SKM-1 treated with dmso at 0.1 percent for 144 hours (cell line): Measurements from ENCODE around the gene DOCK1.

Experiments
- DNase-seq: peaks from one replicate; lab custom pipeline; 2025; ENCODE audit not compliant: unreplicated experiment; lab: John Stamatoyannopoulos, UW

The DOCK1 gene

DNA sequence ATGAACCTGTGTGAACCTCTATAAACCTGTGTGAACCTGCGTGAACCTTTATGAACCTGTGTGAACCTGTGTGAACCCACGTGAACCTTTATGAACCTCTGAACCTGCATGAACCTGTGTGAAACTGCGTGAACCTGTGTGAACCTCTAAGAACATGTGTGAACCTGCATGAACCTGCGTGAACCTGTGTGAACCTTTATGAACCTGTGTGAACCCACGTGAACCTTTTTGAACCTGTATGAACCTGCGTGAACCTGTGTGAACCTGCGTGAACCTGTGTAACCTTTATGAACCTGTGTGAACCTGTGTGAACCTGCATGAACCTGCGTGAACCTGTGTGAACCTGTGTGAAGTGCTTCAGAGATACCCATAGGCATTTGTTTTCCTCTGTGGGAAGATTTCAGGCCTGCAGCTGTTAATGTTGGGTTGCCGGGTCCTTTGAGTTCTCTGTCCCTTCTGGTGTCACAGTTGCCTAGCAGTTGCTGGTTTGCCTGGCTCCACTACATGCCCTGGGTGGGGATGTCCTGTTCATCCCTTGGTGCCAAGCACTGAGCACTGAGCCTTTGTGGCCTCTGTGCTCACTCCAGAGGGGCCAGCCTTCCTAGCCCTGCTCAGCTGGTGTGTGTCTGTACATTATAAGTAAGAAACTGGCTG lies 97.9 kb downstream of the DOCK1 start:
- DNase-seq = no peak

DNA sequence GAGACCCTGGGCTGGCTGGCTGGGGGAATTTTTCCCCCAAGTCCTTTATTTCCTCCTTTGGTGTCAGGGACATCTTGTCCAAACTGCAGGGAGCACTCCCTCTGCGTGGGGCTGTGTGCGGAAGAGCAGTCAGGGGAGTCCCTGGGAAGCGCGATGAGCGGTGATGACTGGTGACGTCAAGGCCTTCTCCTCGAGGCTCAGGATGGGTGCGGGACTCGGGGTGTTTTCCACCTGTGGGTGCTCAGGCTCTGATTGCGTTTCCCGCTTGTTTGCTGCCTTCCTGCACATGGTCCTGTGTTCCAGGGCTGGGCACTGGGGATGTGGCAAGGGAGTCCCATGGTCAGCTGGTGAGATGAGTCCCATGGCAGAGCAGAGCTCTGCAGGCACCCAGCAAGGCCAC lies 101.2 kb downstream of the DOCK1 start:
- no peak for DNase-seq

DNA sequence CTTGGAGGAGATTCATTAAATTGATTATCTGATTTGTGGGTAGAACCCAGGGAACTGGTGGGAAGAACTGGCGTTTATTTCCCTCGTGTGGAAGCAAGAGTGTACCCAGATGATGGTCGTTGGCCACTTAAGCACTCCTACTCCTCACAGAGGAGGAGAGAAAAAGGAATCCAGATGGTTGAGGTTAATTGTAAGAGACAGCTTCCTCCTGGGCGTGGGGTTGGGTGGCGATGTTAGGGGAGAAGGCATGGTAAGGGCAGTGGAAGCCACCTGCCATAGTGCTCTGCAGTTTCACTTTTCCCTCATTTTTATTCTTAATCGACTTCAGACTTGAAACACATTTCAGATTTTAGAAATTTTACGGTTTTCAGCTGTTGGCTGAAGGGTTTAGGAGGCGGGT lies 104.1 kb downstream of the DOCK1 start:
- no peak for DNase-seq

DNA sequence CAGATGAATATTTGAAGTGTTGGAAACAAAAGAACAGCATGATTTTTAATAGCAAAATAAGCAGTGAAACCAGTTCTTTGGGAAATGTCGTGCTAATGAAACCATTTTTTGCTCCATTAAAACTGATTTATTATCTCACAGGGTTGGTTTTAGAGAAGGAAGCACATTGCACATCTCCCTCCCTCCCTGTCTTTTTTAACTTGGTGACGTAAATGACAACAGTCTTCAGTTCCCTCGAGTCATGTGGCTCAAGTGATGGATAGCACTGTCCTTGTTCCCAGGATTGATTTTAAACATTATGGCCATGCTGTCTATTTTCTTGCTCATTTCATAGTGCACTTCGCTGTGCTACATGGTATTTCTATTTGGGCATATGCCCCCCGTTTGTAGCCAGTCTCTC lies 105.9 kb downstream of the DOCK1 start:
- DNase-seq = no peak

DNA sequence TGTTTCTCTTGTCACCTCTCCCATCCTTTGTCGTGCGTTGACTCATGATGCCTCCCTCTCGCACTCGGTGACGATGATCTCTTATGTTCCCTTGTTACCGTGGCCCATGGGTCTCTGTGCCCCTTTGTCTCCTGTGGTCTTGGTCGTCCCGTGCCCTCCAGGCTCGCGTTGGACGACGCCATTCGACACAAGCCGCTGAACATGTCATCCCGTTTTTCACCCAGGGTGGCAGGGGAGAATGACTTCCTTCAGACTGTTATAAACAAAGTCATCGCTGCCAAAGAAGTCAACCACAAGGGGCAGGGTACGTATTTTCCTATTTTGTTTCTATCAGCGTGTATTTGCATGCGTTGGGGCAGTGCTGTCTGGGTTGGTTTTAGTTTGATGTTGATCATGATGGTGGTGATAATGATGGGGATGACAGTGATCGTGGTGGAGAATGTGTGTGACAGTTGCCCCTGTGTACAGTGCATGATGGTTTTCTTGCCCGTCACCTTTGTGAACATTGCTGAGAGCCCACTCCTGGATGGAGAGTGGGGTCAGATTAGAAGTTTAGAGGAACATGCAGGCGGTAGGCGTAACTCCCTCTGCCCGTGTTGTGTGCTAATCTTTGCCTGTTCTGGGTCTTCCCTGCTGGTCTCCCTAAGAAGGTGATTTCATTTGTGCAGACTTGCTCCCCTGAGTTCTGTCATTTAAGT lies 107.0 kb downstream of the DOCK1 start:
- DNase-seq = no peak

DNA sequence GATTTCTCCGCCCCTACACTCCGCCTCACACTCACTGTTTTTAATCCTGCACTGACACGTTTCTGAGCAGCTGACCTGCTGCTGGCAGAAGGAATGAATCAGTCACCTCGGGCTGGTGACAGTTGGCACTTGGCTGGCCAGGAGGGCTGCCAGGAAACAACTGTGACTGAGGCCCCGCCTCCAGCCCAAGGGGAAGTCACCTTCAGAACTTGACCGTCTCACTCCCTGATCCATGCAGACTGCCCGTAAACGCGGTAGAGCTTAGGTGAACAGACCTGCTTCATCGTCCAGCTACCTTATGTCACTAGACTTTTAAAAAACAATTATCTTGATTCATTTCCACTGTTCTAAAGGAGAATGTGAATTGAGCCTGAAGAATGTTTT lies 107.5 kb downstream of the DOCK1 start:
- DNase-seq = no peak

DNA sequence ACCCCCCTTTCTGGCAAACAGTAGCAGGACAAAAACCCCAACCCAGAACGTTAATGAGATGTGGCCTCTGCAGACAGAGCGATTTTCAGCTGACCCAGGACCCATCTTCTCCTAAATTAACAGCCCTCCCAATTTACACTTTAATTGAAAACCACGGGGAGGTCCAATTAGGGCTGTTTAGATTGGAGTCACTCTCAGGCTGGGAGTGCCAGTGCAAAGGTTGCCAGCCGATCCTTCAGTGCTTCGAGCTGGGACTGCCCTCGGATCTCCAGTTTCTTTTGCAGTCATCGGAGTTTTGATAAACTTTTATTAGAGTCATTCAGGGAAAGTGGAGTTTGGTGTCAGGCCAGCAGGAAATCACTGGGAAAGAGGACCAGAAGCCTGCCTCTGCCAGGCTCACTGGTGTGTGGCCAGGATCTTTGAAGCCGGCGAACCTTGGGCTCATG lies 108.0 kb downstream of the DOCK1 start:
- no peak for DNase-seq

DNA sequence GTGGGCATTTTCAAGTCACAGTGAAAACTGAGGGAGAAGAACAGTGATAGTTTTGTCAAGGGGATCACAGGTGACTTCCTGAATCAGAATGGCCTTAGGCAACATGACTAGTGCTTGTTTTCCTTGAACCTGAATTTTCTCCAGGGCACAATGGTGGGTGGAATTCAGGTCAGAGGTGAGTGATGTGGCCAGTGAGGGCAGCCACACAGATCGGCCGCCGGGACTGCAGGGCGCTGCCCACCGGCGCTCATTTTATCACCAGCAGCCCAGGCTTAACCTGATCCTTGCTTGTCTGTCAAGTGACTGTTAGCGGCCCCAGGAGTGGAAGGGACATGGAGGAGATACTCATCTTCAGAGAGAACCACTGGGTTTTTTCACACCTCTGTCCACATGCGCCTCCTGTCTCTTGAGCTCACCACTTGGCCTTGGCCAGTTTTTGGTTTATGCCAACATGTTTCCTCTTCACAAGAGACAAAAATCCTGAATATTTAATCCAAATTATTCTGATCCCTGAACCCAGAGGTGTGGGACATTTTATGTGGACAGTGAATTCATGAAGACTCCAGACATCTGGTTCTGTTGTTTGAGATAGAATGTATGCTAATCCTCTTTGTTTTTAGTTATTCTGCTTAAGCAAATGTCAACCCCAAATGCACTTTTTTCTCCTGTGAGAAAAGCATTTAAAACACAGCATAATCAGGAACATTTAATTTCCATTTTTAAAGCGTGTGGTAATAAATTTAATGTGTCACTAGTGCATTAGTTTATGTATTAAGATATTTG lies 108.7 kb downstream of the DOCK1 start:
- no peak for DNase-seq

DNA sequence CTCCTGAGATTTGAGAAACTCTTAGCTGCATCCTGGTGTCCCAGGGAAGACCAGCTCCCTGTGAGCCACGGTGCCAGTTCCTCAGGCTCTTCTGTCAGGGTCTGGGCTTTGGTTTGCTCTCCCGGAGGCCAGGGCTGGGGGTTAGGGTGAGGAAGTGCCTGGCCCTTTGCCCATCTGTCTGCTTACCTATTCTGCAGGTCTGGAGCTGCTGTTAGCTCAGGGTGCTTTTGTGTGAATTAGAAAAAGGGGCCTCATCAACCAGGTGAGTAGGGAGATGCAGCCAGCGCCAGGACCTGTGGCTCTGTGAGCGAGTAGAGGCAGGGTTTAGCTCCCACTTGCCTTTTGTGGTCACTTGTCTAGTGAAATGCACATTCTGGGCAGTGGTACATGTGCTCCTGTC lies 109.4 kb downstream of the DOCK1 start:
- DNase-seq = no peak

DNA sequence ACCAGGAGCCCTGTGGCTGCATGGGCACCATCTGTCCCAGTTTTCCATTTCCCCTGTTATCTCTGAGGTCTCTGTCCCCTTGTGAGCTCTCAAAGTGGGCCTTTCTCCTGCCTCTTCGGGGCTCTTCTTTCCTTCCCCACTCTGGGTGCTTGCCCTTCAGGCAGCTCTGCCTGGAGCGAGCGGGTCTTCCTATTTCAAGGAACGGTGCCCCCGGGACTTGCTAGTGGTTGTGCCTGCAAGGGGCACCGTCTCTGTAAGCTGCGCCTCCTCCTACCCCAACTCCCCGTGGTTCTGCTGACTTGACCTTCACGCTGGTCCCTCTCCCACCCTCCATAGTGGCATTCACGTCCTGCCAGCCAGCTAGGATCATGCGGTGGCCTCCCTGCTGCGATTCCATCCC lies 110.1 kb downstream of the DOCK1 start:
- DNase-seq = no peak

DNA sequence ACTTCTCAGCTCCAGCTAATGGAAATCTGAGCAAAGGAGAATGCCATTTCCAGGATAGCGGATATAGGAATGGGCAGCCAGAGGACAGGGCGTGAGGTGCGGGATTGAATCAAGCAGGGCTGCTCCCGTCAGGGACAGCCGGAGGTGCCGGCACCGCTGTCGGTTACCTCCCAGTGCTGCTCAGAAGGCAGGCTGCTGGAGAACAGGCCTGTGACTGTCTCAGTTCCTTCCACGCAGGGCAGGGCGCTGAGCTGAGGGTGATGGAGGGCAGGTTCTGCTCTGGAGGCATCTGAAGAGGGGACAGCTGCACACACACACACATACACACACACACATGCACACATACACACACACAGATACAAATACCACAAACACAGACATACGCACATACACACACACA lies 111.1 kb downstream of the DOCK1 start:
- no peak for DNase-seq

DNA sequence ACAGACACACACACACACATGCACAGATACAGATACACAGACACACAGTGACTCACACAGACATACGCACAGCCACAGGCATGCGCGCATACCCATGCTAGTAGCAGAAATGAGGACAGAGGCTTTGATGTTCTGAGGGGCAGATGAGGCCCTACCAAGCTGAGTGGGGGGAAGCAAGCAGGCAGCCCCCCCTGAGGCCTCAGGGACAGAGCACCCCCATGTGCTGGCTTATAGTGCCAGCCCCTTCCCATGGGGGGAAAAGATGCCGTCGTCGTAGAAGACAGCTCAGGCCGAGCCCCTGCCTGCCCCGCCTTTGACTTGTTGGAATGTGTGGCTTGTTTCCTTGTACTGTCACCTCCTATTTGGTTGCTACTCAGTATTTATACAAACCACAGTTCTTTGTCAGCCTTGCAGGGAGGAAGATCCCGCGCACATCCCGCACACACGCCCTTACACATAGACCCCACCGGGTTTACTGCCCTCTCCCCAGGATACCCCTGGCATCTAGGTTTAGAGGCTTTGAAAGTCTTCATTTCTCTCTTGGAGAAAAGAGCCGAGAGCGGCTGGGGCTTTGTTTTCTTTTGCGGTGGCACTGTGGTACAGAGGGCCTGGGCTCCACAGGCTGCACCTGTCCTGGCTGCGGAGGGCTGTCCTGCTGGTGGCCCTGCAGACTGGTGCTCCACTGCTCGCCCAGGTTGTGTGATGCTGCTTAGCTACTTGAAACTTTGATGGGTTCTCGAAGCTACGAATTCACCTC lies 112.5 kb downstream of the DOCK1 start:
- no peak for DNase-seq

DNA sequence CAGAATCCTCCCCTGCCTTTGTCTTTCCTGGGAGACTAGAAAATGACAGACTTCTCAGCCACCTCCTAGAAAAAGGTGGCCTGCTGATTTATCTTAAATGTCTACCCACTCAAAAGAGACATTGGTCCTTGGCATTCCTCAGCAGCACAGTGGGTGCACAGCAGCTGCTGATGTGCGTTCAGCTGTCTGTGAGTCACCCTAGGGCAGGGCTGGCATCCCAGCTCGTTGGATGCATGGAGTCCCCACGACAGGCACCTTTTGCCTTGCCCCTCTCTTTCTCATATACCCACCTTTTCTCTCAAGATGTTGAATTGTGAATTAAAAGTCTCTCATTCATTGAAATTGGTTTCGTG lies 113.0 kb downstream of the DOCK1 start:
- DNase-seq = no peak

DNA sequence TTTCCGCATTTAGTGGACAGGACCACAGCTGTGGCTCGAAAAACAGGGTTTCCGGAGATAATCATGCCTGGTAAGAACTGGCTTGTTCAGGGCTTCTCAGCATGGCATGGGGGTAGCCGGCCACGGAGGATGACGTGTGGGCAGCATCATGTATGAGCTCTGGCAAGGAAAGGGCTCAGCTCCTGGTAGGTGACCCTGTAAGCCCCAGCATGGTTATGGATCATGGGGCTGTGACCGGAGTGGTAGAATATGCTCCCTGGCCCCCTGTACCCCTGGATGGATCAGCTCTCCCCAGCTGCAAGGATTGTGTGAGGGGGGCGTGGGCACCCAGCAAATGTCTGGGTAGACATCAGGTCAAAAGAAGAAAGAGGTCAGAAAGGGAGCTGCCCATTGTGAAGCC lies 113.5 kb downstream of the DOCK1 start:
- no peak for DNase-seq

DNA sequence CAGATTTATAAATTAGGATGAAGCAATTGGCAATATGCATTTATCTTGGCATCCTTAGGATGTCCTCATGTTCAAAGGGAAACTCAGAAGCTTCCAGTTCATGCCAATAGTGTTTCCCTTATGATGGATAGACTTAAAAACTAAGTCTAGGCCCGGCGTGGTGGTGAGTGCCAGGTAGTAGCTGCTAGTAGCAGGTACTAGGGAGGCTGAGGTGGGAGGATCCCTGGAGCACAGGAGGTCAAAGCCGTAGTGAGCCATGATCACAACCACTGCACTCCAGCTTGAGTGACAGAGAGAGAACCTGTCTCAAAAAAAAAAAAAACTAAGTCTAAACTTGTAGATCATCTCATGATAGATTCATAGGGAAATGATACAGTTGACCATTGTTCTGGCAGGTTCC lies 115.0 kb downstream of the DOCK1 start:
- DNase-seq = no peak

DNA sequence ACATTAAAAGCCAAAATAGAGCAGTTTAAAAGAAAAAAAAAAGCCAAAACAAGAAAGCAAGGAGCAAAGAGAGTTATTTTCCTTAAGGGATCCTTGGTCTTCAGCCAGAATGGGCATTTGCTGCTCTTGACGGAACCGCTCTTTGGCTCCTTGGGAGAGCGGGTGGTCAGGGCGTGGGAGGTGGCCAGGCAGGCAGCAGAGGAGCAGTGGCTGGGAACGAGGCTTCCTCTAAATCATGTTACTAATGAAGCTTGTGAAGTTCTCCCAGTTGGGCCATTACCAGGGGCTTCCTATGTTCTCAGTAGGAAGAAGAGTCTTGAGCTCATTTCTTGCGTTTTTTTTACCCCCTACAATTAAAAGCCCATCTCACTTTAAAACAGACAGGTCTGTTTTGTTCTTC lies 116.6 kb downstream of the DOCK1 start:
- no peak for DNase-seq

DNA sequence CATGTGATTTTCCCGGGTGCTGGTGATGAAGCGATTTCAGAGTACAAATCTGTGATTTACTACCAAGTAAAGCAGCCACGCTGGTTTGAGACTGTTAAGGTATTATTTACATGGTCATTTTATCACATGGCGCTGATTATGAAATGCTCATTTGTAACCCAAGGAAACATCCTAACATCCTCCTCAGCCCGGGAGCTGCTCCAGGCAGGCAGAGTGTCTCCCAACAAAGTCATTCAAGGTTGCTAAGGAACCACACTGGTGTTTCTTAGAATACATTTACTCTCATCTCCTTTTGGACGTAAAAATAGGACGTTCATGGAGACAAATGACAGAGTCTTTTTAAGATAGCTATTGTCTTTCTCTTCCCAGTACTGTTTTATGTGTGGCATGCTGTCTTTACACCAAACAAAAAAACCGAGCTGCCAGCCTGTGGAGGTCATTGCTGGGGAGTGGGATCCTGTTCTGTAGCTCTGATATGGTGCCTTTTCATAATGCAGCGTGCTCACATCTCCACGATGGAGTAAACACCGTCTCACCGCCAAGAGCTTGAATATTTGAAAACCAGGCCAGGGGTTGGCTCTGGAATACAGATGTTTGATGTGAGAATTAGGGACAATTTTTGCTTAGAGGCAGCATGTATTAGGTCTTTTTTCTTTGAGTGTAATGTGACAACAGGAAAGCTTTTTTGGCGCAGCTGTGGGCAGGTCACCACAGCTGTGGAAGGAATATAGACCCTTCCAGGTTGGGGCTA lies 119.6 kb downstream of the DOCK1 start:
- no peak for DNase-seq

DNA sequence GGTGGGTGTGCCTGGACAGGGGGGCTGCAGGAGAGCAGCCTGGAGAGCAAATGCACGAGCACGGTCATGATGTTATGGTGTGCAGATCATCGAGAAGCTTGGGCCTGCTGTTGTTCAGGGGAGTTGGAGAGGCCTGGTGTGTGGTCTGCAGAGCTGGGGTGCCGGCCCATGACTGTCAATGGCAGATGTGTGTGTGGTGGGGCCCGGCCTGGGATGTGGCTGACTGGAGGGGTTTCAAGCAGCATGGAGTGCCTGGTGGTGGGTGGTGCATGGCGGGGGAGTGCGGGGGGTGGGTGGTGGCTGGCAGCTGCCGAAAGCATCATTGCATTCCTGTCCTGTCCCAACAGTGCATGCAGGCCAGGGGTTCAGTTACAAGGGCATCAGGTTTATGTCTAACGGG lies 122.6 kb downstream of the DOCK1 start:
- DNase-seq = no peak

DNA sequence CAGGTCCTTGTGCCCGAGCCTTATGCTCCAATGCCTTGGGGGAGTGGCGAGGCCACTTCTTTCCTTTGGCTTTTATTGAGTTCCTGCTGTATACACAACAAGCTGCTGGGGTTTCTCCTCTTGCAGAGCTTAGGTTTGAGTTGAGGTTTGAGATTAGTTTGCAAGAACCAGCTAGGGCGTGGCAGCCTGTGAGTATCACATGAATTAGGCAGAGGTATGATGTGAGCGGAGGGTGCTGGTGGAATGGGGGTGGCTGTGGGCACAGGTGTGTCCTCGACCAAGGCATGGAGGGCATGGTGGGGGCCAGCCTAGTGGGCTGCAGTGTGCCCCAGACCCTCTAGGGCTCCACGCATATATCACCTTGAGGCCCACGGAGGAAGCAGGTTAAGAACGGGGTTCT lies 123.3 kb downstream of the DOCK1 start:
- no peak for DNase-seq

DNA sequence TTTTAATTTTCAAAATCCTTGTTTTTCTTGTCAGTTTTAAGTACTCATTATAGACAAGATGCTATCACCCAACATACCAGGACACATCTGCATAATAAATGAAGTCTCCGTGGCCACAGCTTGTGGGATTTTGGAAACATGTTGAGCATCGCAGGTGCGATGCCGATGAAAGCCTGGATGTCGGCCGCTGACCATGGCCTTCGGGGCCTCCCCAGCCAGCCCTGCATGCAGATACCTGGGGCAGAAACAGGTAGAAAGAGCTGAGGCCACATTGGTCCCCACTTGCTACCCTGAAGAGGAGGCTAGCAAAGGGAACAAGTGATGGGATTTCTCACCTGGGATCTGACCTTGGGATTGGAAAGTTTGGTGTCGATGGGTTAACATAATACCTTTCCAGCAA lies 123.8 kb downstream of the DOCK1 start:
- no peak for DNase-seq
